Measurements from ENCODE around the gene TMEM175.

Gene TMEM175

DNA sequence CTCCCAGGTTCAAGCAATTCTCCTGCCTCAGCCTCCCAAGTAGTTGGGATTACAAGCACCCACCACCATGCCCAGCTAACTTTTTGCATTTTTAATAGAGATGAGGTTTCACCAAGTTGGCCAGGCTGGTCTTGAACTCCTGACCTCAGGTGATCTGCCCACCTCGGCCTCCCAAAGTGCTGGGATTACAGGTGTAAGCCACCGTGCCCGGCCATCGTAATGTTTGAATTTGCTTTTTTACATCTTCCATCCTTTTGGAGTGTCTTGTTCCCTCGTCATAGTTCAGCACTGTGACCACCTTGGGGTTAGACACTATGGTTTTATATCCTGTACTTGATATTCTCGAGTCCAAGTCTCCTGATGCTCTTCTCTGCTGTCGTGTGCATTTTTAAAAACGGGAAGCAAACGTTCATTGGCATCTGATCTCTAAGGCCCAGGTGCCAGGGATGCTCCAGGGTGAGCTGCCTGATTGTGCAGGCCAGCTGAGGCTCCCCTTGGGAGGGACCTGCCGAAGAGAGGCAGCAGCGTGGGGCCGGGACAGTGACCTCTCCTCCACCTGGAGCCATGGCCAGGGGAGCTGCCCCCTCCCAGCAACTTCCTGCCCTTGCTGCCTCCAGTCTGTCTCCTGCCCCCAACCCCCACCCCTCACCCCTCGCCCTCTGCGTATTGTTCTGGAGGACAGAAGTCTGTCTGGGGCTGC, 24.4 kb downstream of the TMEM175 start:
- DNase-seq (ENCODE audit: extremely low read depth, insufficient read length) = no peak
- TF ChIP-seq, protein P1, sequence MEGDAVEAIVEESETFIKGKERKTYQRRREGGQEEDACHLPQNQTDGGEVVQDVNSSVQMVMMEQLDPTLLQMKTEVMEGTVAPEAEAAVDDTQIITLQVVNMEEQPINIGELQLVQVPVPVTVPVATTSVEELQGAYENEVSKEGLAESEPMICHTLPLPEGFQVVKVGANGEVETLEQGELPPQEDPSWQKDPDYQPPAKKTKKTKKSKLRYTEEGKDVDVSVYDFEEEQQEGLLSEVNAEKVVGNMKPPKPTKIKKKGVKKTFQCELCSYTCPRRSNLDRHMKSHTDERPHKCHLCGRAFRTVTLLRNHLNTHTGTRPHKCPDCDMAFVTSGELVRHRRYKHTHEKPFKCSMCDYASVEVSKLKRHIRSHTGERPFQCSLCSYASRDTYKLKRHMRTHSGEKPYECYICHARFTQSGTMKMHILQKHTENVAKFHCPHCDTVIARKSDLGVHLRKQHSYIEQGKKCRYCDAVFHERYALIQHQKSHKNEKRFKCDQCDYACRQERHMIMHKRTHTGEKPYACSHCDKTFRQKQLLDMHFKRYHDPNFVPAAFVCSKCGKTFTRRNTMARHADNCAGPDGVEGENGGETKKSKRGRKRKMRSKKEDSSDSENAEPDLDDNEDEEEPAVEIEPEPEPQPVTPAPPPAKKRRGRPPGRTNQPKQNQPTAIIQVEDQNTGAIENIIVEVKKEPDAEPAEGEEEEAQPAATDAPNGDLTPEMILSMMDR (IDR thresholded peaks at IDR 0.05; ENCODE audit: insufficient read depth, low read length, poor library complexity, severe bottlenecking) = no peak
- Histone ChIP-seq H3K27me3 (replicated peaks; ENCODE audit: control insufficient read depth, insufficient read depth, low read length) (no peaks in the 10 kb centered on the region), H3K36me3 (ENCODE audit: control insufficient read depth, insufficient read depth, low read length) (peaks cover 6% of the 10 kb centered on the region), H3K4me3 (replicated peaks; ENCODE audit: low read depth, low read length) (no peak overlapping the region)

DNA sequence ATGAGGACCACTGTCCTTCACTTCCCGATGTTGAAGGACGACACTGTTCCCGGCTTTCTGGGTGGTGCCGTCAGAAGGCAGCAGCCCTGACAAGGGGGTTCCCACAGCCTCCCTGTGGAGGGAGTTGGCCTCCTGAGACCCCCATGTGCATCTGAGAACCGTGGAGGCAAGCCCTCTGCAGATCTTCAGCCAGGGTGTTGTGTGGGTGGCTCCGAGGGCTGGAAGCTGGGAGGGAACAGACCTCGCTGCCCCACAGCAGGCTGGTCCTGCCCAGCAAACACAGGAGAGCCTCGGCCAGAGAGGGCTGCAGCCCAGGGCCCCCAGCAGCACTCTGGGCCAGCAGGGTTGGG, 24.9 kb downstream of the TMEM175 start:
- no peak for DNase-seq (ENCODE audit: extremely low read depth, insufficient read length)
- Histone ChIP-seq H3K4me3 (replicated peaks; ENCODE audit: low read depth, low read length) (no peak overlapping the region), H3K27me3 (replicated peaks; ENCODE audit: control insufficient read depth, insufficient read depth, low read length) (no peaks in the 10 kb centered on the region), H3K36me3 (ENCODE audit: control insufficient read depth, insufficient read depth, low read length) (peaks cover 9% of the 10 kb centered on the region)
- TF ChIP-seq, protein P1 (IDR thresholded peaks at IDR 0.05; ENCODE audit: insufficient read depth, low read length, poor library complexity, severe bottlenecking) = no peak

DNA sequence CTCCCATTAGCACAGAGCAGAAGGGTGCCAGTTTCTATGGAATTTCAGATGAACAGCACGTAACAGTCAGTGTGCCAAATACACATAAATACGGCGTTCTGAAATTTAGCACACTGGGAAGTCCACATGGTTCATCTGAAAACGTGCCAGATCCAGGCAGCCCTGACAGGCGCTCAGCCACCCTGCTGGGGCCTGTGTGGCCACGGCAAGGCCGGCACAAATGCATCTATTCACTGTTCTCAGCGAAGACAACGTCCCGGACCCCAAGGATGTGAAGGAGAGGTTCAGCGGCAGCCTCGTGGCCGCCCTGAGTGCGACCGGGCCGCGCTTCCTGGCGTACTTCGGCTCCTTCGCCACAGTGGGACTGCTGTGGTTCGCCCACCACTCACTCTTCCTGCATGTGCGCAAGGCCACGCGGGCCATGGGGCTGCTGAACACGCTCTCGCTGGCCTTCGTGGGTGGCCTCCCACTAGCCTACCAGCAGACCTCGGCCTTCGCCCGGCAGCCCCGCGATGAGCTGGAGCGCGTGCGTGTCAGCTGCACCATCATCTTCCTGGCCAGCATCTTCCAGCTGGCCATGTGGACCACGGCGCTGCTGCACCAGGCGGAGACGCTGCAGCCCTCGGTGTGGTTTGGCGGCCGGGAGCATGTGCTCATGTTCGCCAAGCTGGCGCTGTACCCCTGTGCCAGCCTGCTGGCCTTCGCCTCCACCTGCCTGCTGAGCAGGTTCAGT, 25.5 kb downstream of the TMEM175 start:
- DNase-seq (ENCODE audit: extremely low read depth, insufficient read length) = no peak
- peaks cover 9% of the 10 kb centered on the region for H3K36me3 ChIP-seq (ENCODE audit: control insufficient read depth, insufficient read depth, low read length)
- TF ChIP-seq, protein P1 (IDR thresholded peaks at IDR 0.05; ENCODE audit: insufficient read depth, low read length, poor library complexity, severe bottlenecking) = no peak
- H3K27me3 ChIP-seq (replicated peaks; ENCODE audit: control insufficient read depth, insufficient read depth, low read length) = no peaks in the 10 kb centered on the region
- no peak overlapping the region for H3K4me3 ChIP-seq (replicated peaks; ENCODE audit: low read depth, low read length)

DNA sequence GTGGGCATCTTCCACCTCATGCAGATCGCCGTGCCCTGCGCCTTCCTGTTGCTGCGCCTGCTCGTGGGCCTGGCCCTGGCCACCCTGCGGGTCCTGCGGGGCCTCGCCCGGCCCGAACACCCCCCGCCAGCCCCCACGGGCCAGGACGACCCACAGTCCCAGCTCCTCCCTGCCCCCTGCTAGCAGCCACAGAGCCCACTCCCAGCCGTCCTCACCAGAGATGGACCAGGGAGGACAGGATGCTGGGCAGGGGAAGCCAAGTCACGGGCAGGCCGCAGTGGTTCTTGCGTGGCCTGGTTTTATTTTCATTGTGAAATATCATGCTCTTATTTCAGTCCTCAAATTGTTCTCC, 26.0 kb downstream of the TMEM175 start:
- H3K36me3 ChIP-seq (ENCODE audit: control insufficient read depth, insufficient read depth, low read length) = peaks cover 10% of the 10 kb centered on the region
- no peak overlapping the region for H3K4me3 ChIP-seq (replicated peaks; ENCODE audit: low read depth, low read length)

DNA sequence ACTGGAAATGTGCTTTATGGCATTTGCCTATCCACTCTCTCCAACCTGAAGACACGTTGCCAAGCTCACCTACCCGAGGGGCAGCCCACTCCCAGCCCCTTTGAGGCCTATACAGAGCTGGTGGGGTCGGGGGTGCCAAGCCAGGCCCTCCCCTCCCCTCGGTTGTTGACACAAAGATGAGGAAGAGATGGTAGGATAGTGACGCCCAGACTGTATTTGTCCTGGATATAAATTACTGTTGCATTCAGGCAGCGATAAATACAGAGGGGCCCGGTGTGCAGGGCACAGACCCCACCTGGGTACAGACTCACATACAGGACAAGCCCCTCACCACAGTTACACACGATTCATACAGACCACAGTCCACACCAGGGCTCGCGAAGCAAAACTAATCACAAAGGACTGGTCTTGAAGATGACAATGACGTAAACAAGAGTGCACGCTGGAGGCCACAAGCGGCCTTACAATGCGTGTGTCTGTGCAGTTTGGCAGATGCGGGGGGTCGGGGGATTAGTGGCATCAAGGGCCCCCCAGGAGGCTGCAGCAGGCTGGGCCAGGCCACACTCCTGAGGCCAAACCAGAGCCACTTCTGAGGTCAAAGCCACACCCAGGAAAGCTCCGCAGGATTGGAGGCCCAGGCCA, 26.6 kb downstream of the TMEM175 start:
- peaks cover 10% of the 10 kb centered on the region for H3K36me3 ChIP-seq (ENCODE audit: control insufficient read depth, insufficient read depth, low read length)
- DNase-seq (ENCODE audit: extremely low read depth, insufficient read length) = no peak
- TF ChIP-seq, protein P1 (IDR thresholded peaks at IDR 0.05; ENCODE audit: insufficient read depth, low read length, poor library complexity, severe bottlenecking) = no peak
- H3K4me3 ChIP-seq (replicated peaks; ENCODE audit: low read depth, low read length) = no peak overlapping the region
- no peaks in the 10 kb centered on the region for H3K27me3 ChIP-seq (replicated peaks; ENCODE audit: control insufficient read depth, insufficient read depth, low read length)

More for the DNA sequence above, 26.0 kb downstream of the TMEM175 start:
- H3K27me3 ChIP-seq (replicated peaks; ENCODE audit: control insufficient read depth, insufficient read depth, low read length) = no peaks in the 10 kb centered on the region
- DNase-seq (ENCODE audit: extremely low read depth, insufficient read length) = no peak
- TF ChIP-seq, protein P1 (IDR thresholded peaks at IDR 0.05; ENCODE audit: insufficient read depth, low read length, poor library complexity, severe bottlenecking) = no peak

Measured in GM06990 (cell line).